GM12865 (cell line): ENCODE measurements around the gene TXNDC5.
A peak's percentile ranks its signal among the peaks of the same experiment; 100 is the strongest.
"Not testable (repeated sequence)": the region's sequence is repeated elsewhere in the genome, so short reads cannot be mapped to it uniquely, and the experiment has no call there.

Experiments used
- DNase-seq: peaks from one replicate; pipeline ENCODE4 v3.0.0; 2010; ENCODE audit warnings: low read depth
- H3K4me3 ChIP-seq: 2 replicates; pipeline ENCODE4 v1.5.1; 2011; ENCODE audit warnings: mild to moderate bottlenecking, low read depth, low read length, control low read depth
- CTCF ChIP-seq: IDR thresholded peaks from 2 replicates; pipeline ENCODE4 v1.5.1; 2011; ENCODE audit warnings: low read length, control low read depth, low read depth, inconsistent platforms; ENCODE audit not compliant: insufficient read depth; ENCODE audit errors: missing control alignments

Gene TXNDC5

DNA sequence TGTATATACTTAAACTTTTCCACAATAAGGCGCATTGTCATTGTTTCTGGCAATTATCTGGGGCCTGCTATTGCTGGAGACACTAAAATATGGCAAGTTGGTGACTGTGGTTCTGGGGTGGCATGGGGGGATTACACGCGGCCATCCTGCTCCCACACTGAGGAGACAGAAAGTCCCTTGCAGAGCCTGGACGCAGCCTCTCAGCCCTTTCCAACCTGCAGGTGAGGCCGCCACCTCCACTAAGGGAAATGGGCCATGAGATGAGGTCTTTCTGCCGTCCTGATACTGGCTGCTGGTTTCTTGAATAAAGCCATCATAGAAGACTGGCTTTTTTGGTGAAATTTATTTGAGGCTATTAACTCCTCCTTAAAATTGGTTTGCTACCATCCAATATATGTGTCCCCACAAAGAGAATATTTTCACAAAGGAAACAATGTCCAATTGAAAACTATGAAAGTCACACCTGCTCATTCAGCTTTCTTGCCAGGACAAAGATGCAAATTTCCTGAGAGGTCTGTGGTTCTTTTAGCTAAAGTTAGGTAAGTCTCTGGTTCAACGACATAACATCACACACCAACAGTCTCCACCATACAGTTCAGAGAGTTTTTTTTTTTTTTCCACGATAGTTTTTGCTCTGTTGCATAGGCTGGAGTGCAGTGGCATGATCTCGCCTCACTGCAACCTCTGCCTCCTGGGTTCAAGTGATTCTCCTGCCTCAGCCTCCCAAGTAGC lies 13.0 kb downstream of the TXNDC5 start:
- no peak overlapping the region for H3K4me3 ChIP-seq
- DNase-seq, result peak; percentile 68
- no peak for TF ChIP-seq CTCF

GRCh38 chr6:7896465-7896987 lies 14.1 kb downstream of the TXNDC5 start:
- no peak for TF ChIP-seq CTCF
- H3K4me3 ChIP-seq, result no peak overlapping the region
- DNase-seq, result no peak

GRCh38 chr6:7895125-7895423 lies 15.5 kb downstream of the TXNDC5 start:
- H3K4me3 ChIP-seq, result no peak overlapping the region
- no peak for DNase-seq
- no peak for TF ChIP-seq CTCF

DNA sequence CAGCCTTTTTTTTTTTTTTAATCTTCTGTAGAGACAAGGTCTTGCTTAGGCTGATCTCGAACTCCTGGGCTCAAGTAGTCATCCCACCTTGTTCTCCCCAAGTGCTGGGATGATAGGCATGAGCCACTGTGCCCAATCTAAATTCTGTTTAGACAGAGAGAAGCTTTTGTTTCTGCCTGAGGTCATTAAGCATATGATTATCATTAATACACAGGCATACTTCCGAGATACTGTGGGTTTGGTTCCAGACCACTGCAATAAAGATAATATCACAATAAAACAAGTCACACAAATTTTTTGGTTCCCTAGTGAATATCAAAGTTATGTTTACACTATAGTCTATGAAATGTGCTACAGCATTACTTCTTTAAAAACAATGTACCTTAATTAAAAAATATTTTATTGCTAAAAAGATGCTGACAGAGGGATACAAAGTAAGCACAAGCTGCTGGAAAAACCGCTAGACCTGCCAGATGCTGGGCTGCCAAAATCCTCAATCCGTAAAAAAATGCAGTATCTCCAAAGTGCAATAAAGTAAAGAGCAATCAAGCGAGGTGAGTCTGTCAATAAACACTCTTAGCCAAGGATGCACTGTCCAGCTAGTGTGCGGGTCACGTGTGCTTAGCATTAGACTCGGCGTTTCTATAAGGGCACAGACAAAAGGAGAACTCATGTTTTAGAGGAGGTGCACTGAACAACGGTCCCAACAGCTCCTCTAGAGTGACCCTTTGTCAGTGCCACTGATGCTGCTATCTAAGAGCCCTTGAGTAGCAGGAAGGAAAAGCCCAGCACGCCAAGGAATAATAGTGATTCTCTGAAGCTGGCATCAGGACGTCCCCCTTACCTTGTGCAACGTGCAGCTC lies 16.1 kb downstream of the TXNDC5 start:
- TF ChIP-seq CTCF, result no peak
- DNase-seq, result no peak
- H3K4me3 ChIP-seq, result no peak overlapping the region

DNA sequence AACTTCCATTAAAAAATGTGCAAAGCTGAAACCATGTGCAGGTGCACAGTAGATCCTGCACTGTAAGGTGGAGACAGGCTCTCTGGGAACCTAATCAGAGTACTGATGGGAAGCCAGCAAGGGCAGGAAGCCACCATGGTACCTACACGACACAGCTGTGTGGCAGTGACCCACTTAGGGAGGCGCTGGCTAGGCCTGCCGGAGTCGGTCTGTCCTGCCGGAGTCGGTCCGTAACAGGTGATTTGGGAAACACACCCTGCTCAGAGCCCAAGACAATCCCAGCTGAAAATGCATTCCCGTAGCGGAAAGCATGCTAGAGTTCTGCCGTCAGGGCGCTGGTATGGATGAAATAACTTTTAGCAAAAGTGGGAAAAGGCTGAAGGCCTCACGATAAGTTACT lies 17.2 kb downstream of the TXNDC5 start:
- DNase-seq, result no peak
- no peak for TF ChIP-seq CTCF
- no peak overlapping the region for H3K4me3 ChIP-seq

GRCh38 chr6:7892367-7892766 lies 18.2 kb downstream of the TXNDC5 start:
- H3K4me3 ChIP-seq, DNase-seq: not testable (repeated sequence)

DNA sequence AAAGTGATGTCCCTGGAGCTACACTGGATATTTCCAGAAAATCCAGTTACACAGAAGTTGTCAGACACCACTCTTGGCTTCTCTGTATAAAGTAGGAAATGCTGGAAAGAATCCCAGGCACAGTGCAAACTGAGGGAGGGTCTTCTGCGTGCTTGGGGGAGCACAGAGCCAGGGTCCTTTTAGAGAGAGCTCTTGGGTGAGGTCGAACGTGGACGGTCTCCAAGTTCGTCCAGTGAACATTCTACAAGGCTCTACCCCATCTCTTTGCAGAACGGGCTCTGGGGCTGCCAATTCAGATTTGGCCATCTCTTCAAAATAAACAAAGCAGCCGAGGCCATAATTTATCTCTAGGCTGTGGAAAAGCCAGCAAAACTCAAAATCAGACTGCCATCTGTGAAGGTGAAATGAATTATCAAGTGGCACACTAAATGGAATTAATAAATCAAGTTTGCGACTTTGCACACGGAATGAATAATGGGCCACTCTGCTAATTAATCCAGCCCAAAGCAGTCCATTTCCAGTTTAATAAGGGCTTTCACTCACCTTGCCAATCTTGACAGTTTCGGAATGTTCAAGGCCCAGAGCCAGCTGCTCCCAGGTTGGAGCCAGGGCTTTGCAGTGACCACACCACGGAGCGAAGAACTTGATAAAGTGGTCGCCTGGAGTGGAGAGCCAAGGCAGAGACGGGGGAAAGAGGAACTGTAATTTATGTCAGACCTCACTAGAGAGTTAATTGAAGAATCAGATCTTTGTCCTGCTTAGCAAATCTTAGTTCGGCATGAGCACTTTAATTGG lies 19.3 kb downstream of the TXNDC5 start:
- no peak overlapping the region for H3K4me3 ChIP-seq
- no peak for TF ChIP-seq CTCF
- no peak for DNase-seq
